Muscle layer of duodenum (tissue), 2 donors: ENCODE results near the gene PSENEN.
"Not testable (repeated sequence)": the region's sequence is repeated elsewhere in the genome, so short reads cannot be mapped to it uniquely, and the experiment has no call there.

Source experiments
- H3K27ac ChIP-seq: one replicate; pipeline ENCODE4 v1.7.0; 2013; ENCODE audit warnings: mild to moderate bottlenecking, low read length
- H3K27me3 ChIP-seq: one replicate; pipeline ENCODE4 v1.7.0; 2013; ENCODE audit warnings: low read depth, mild to moderate bottlenecking, control low read depth, low read length
- H3K36me3 ChIP-seq, 2 donors: one replicate each; pipeline ENCODE4 v1.7.0; 2013; ENCODE audit warnings: low read length in 2 of 2, control low read depth in 1 of 2, mild to moderate bottlenecking in 1 of 2; ENCODE audit not compliant: insufficient read depth in 2 of 2, control insufficient read depth in 1 of 2
- H3K4me1 ChIP-seq, 2 donors: one replicate each; pipeline ENCODE4 v1.7.0; 2013; ENCODE audit warnings: low read length in 2 of 2, mild to moderate bottlenecking in 2 of 2, control low read depth in 1 of 2, moderate library complexity in 1 of 2; ENCODE audit not compliant: insufficient read depth in 2 of 2, control insufficient read depth in 1 of 2
- H3K4me3 ChIP-seq, 2 donors: one replicate each; pipeline ENCODE4 v1.7.0; 2013; ENCODE audit warnings: low read length in 2 of 2, low read depth in 1 of 2, mild to moderate bottlenecking in 1 of 2
- H3K9me3 ChIP-seq, 2 donors: one replicate each; pipeline ENCODE4 v1.7.0; 2013; ENCODE audit warnings: low read length in 2 of 2, control low read depth in 1 of 2, mild to moderate bottlenecking in 1 of 2; ENCODE audit not compliant: control insufficient read depth in 1 of 2
- donor health status: healthy.

PSENEN gene

GRCh38 chr19:35720648-35721047 is 24.8 kb upstream of the PSENEN start:
- H3K36me3 ChIP-seq = peaks cover 36 to 50% of the 10 kb centered on the region in 2 donors
- H3K4me3 ChIP-seq = no peak overlapping the region
- no peak overlapping the region for H3K27ac ChIP-seq
- peaks cover 12 to 24% of the 10 kb centered on the region in 2 donors for H3K4me1 ChIP-seq
- H3K27me3 ChIP-seq = no peaks in the 10 kb centered on the region
- H3K9me3 ChIP-seq = no peaks in the 10 kb centered on the region

GRCh38 chr19:35721374-35721773 is 24.1 kb upstream of the PSENEN start:
- no peak overlapping the region for H3K4me3 ChIP-seq
- no peak overlapping the region for H3K27ac ChIP-seq
- no peaks in the 10 kb centered on the region for H3K27me3 ChIP-seq
- H3K36me3 ChIP-seq = peaks cover 43 to 58% of the 10 kb centered on the region in 2 donors
- H3K9me3 ChIP-seq = no peaks in the 10 kb centered on the region
- H3K4me1 ChIP-seq = peaks cover 7 to 18% of the 10 kb centered on the region in 2 donors

- Histone ChIP-seq H3K4me3 (no peak overlapping the region), H3K9me3 (no peaks in the 10 kb centered on the region), H3K36me3 (peaks cover 52 to 68% of the 10 kb centered on the region in 2 donors), H3K27ac (no peak overlapping the region), H3K4me1 (peaks cover 7 to 18% of the 10 kb centered on the region in 2 donors), H3K27me3 (no peaks in the 10 kb centered on the region)
Observed at GRCh38 chr19:35722461-35722860, 23.0 kb upstream of the PSENEN start.

- no peak overlapping the region for H3K27ac ChIP-seq
- H3K4me3 ChIP-seq = no peak overlapping the region
- H3K4me1 ChIP-seq = peaks cover 7 to 18% of the 10 kb centered on the region in 2 donors
- H3K9me3 ChIP-seq = no peaks in the 10 kb centered on the region
- H3K36me3 ChIP-seq = peaks cover 57 to 73% of the 10 kb centered on the region in 2 donors
- no peaks in the 10 kb centered on the region for H3K27me3 ChIP-seq
Observed at GRCh38 chr19:35722897-35723296, 22.6 kb upstream of the PSENEN start.

- H3K4me1 ChIP-seq = peaks cover 7 to 15% of the 10 kb centered on the region in 2 donors
- peaks cover 62 to 81% of the 10 kb centered on the region in 2 donors for H3K36me3 ChIP-seq
- H3K27ac ChIP-seq = no peak overlapping the region
- H3K9me3 ChIP-seq = no peaks in the 10 kb centered on the region
- no peak overlapping the region for H3K4me3 ChIP-seq
- no peaks in the 10 kb centered on the region for H3K27me3 ChIP-seq
Observed at GRCh38 chr19:35723671-35724070, 21.8 kb upstream of the PSENEN start.

GRCh38 chr19:35724132-35724531 is 21.3 kb upstream of the PSENEN start:
- Histone ChIP-seq H3K4me1 (peaks cover 4 to 10% of the 10 kb centered on the region in 2 donors), H3K36me3 (peaks cover 66 to 85% of the 10 kb centered on the region in 2 donors)
- not testable (repeated sequence) for H3K4me3 ChIP-seq, H3K27me3 ChIP-seq, H3K9me3 ChIP-seq, H3K27ac ChIP-seq

GRCh38 chr19:35724560-35724959 is 20.9 kb upstream of the PSENEN start:
- H3K36me3 ChIP-seq = peaks cover 70 to 89% of the 10 kb centered on the region in 2 donors
- no peak overlapping the region for H3K27ac ChIP-seq
- H3K4me1 ChIP-seq = peaks cover 0 to 6% of the 10 kb centered on the region in 2 donors
- no peaks in the 10 kb centered on the region for H3K27me3 ChIP-seq
- H3K9me3 ChIP-seq = no peaks in the 10 kb centered on the region
- H3K4me3 ChIP-seq = no peak overlapping the region

GRCh38 chr19:35725216-35725861 is 20.1 kb upstream of the PSENEN start:
- no peak overlapping the region for H3K4me3 ChIP-seq
- no peaks in the 10 kb centered on the region for H3K4me1 ChIP-seq
- no peaks in the 10 kb centered on the region for H3K27me3 ChIP-seq
- H3K9me3 ChIP-seq = no peaks in the 10 kb centered on the region
- peaks cover 69 to 90% of the 10 kb centered on the region in 2 donors for H3K36me3 ChIP-seq
- no peak overlapping the region for H3K27ac ChIP-seq

- peaks cover 78 to 100% of the 10 kb centered on the region in 2 donors for H3K36me3 ChIP-seq
- no peaks in the 10 kb centered on the region for H3K9me3 ChIP-seq
- H3K27me3 ChIP-seq = no peaks in the 10 kb centered on the region
- no peaks in the 10 kb centered on the region for H3K4me1 ChIP-seq
- no peak overlapping the region for H3K27ac ChIP-seq
- no peak overlapping the region for H3K4me3 ChIP-seq
Observed at GRCh38 chr19:35727053-35727955, 18.1 kb upstream of the PSENEN start.

- Histone ChIP-seq H3K27me3 (no peaks in the 10 kb centered on the region), H3K4me3 (no peak overlapping the region), H3K9me3 (no peaks in the 10 kb centered on the region), H3K36me3 (peaks cover 71 to 99% of the 10 kb centered on the region in 2 donors), H3K4me1 (no peaks in the 10 kb centered on the region), H3K27ac (no peak overlapping the region)
Observed at GRCh38 chr19:35727956-35728706, 17.3 kb upstream of the PSENEN start.

GRCh38 chr19:35729021-35729420 is 16.4 kb upstream of the PSENEN start:
- Histone ChIP-seq H3K27ac (no peak overlapping the region), H3K36me3 (peaks cover 66 to 98% of the 10 kb centered on the region in 2 donors), H3K4me3 (no peak overlapping the region), H3K4me1 (no peaks in the 10 kb centered on the region), H3K27me3 (no peaks in the 10 kb centered on the region), H3K9me3 (no peaks in the 10 kb centered on the region)
